NT2/D1 (cell line): ENCODE results near the gene ICA1.

Experiments
- DNase-seq: peaks from one replicate; pipeline ENCODE4 v3.0.0-alpha.2; 2011; ENCODE audit warnings: low read depth, low spot score
- H3K27me3 ChIP-seq: 2 replicates; pipeline ENCODE4 v1.6.0; 2011; ENCODE audit warnings: mild to moderate bottlenecking; ENCODE audit not compliant: insufficient read length, insufficient read depth
- H3K36me3 ChIP-seq: 2 replicates; pipeline ENCODE4 v1.6.1; 2011; ENCODE audit warnings: mild to moderate bottlenecking, low read length, mixed read lengths; ENCODE audit not compliant: insufficient read depth, insufficient read length
- H3K4me1 ChIP-seq: 2 replicates; pipeline ENCODE4 v1.5.1; 2011; ENCODE audit not compliant: insufficient read depth, insufficient read length
- H3K4me3 ChIP-seq: 2 replicates; pipeline ENCODE4 v1.5.1; 2011; ENCODE audit warnings: low read depth; ENCODE audit not compliant: insufficient read length
- H3K9ac ChIP-seq: 2 replicates; pipeline ENCODE4 v1.6.0; 2011; ENCODE audit warnings: low read depth; ENCODE audit not compliant: insufficient read length
- H3K9me3 ChIP-seq: 2 replicates; pipeline ENCODE4 v1.5.1; 2011; ENCODE audit warnings: mild to moderate bottlenecking, low read length; ENCODE audit not compliant: insufficient read depth
- SUZ12 ChIP-seq: IDR thresholded peaks from 2 replicates; pipeline ENCODE4 v1.6.1; 2011; ENCODE audit not compliant: insufficient read length, insufficient read depth; ENCODE audit errors: extremely low read depth
- YY1 ChIP-seq: IDR thresholded peaks from 2 replicates; pipeline ENCODE4 v1.6.1; 2011; ENCODE audit not compliant: insufficient read length, insufficient read depth
- ZNF274 ChIP-seq: IDR thresholded peaks from 2 replicates; pipeline ENCODE4 v1.6.1; 2011; ENCODE audit warnings: mild to moderate bottlenecking, low read depth, low read length

ICA1 gene

GRCh38 chr7:8154272-8154671, 107.7 kb downstream of the ICA1 start:
- DNase-seq, result no peak
- TF ChIP-seq YY1 (no peak), ZNF274 (no peak), SUZ12 (no peak)

GRCh38 chr7:8152489-8153192, 109.3 kb downstream of the ICA1 start:
- Histone ChIP-seq H3K27me3 (no peaks in the 10 kb centered on the region), H3K9me3 (no peaks in the 10 kb centered on the region), H3K4me3 (no peak overlapping the region), H3K36me3 (no peaks in the 10 kb centered on the region), H3K4me1 (no peaks in the 10 kb centered on the region), H3K9ac (no peak overlapping the region)
- DNase-seq, result no peak
- TF ChIP-seq ZNF274, result no peak
- TF ChIP-seq SUZ12, result no peak
- no peak for TF ChIP-seq YY1

More at GRCh38 chr7:8154272-8154671, 107.7 kb downstream of the ICA1 start:
- H3K4me1 ChIP-seq, result no peaks in the 10 kb centered on the region
- no peak overlapping the region for H3K9ac ChIP-seq
- H3K9me3 ChIP-seq, result no peaks in the 10 kb centered on the region
- no peaks in the 10 kb centered on the region for H3K27me3 ChIP-seq
- no peaks in the 10 kb centered on the region for H3K36me3 ChIP-seq
- H3K4me3 ChIP-seq, result no peak overlapping the region

GRCh38 chr7:8151161-8151725, 110.7 kb downstream of the ICA1 start:
- no peaks in the 10 kb centered on the region for H3K4me1 ChIP-seq
- no peak for TF ChIP-seq YY1
- no peak for TF ChIP-seq ZNF274
- no peak for TF ChIP-seq SUZ12
- H3K27me3 ChIP-seq, result no peaks in the 10 kb centered on the region
- H3K4me3 ChIP-seq, result no peak overlapping the region
- no peaks in the 10 kb centered on the region for H3K9me3 ChIP-seq
- DNase-seq, result no peak
- no peak overlapping the region for H3K9ac ChIP-seq
- H3K36me3 ChIP-seq, result no peaks in the 10 kb centered on the region

GRCh38 chr7:8149222-8149621, 112.7 kb downstream of the ICA1 start:
- no peak for DNase-seq
- Histone ChIP-seq H3K4me3 (no peak overlapping the region), H3K9ac (no peak overlapping the region), H3K27me3 (no peaks in the 10 kb centered on the region), H3K36me3 (no peaks in the 10 kb centered on the region), H3K9me3 (no peaks in the 10 kb centered on the region), H3K4me1 (no peaks in the 10 kb centered on the region)
- no peak for TF ChIP-seq ZNF274
- no peak for TF ChIP-seq SUZ12
- TF ChIP-seq YY1, result no peak

- Histone ChIP-seq H3K4me1 (no peaks in the 10 kb centered on the region), H3K9me3 (no peaks in the 10 kb centered on the region), H3K9ac (no peak overlapping the region), H3K4me3 (no peak overlapping the region), H3K36me3 (no peaks in the 10 kb centered on the region), H3K27me3 (no peaks in the 10 kb centered on the region)
- TF ChIP-seq SUZ12 (no peak), YY1 (no peak), ZNF274 (no peak)
- no peak for DNase-seq
Measured at GRCh38 chr7:8147760-8148463, 114.1 kb downstream of the ICA1 start.

GRCh38 chr7:8146788-8147413, 115.1 kb downstream of the ICA1 start:
- peak; percentile 76 for DNase-seq
- no peak for TF ChIP-seq ZNF274
- no peak for TF ChIP-seq SUZ12
- TF ChIP-seq YY1, result no peak
- no peaks in the 10 kb centered on the region for H3K4me1 ChIP-seq
- H3K4me3 ChIP-seq, result no peak overlapping the region
- no peaks in the 10 kb centered on the region for H3K36me3 ChIP-seq
- no peak overlapping the region for H3K9ac ChIP-seq
- no peaks in the 10 kb centered on the region for H3K9me3 ChIP-seq
- H3K27me3 ChIP-seq, result no peaks in the 10 kb centered on the region

GRCh38 chr7:8146106-8146787, 115.7 kb downstream of the ICA1 start:
- Histone ChIP-seq H3K9me3 (no peaks in the 10 kb centered on the region), H3K4me1 (no peaks in the 10 kb centered on the region), H3K4me3 (no peak overlapping the region), H3K9ac (no peak overlapping the region), H3K27me3 (no peaks in the 10 kb centered on the region), H3K36me3 (no peaks in the 10 kb centered on the region)
- TF ChIP-seq SUZ12, result no peak
- no peak for TF ChIP-seq ZNF274
- TF ChIP-seq YY1, result no peak
- DNase-seq, result no peak
